ENCODE results near the gene EVI5L. TPM values are rescaled to one million over a fixed set of nuclear protein-coding genes. Genes with fewer than 3 reads are reported as not detected.

The EVI5L gene
- polyA plus RNA-seq, 1 donor from 2014 or later, result 50.6 TPM

Other genes with a start within 250 kb of the EVI5L start
- 17.0 and 22.5 TPM in 2 replicates for gene CAMSAP3, start 234.4 kb upstream of the EVI5L start, polyA plus RNA-seq
- gene XAB2, start 200.7 kb upstream of the EVI5L start, polyA plus RNA-seq, result 19.6 and 20.8 TPM in 2 replicates
- 84.6 and 105 TPM in 2 replicates for gene PET100, start 200.4 kb upstream of the EVI5L start, polyA plus RNA-seq
- gene PCP2, start 196.5 kb upstream of the EVI5L start, polyA plus RNA-seq, result not detected in 2 replicates
- 1.7 and 7.8 TPM in 2 replicates for gene STXBP2, start 193.1 kb upstream of the EVI5L start, polyA plus RNA-seq
- not detected in 2 replicates for gene RETN, start 161.2 kb upstream of the EVI5L start, polyA plus RNA-seq
- 0.22 TPM in 1 of 2 replicates, not detected in the other for gene MCEMP1, start 153.1 kb upstream of the EVI5L start, polyA plus RNA-seq
- gene TRAPPC5, start 149.4 kb upstream of the EVI5L start, polyA plus RNA-seq, result 88.5 and 113 TPM in 2 replicates
- not detected in 2 replicates for gene FCER2, start 128.1 kb upstream of the EVI5L start, polyA plus RNA-seq
- gene CLEC4G, start 98.1 kb upstream of the EVI5L start, polyA plus RNA-seq, result not detected in 2 replicates
- gene CD209, start 82.7 kb upstream of the EVI5L start, polyA plus RNA-seq, result not detected in 2 replicates
- not detected in 2 replicates for gene CLEC4M, start 67.0 kb upstream of the EVI5L start, polyA plus RNA-seq
- 2.5 and 2.7 TPM in 2 replicates for gene PRR36, start 44.2 kb downstream of the EVI5L start, polyA plus RNA-seq
- not detected in 2 replicates for gene LRRC8E, start 58.3 kb downstream of the EVI5L start, polyA plus RNA-seq
- gene MAP2K7, start 73.7 kb downstream of the EVI5L start, polyA plus RNA-seq, result 9.2 and 13.4 TPM in 2 replicates
- gene TGFBR3L, start 84.6 kb downstream of the EVI5L start, polyA plus RNA-seq, result not detected in 2 replicates
- gene SNAPC2, start 90.1 kb downstream of the EVI5L start, polyA plus RNA-seq, result 12.8 and 13.2 TPM in 2 replicates
- 24.7 and 34.1 TPM in 2 replicates for gene CTXN1, start 95.9 kb downstream of the EVI5L start, polyA plus RNA-seq
- gene TIMM44, start 113.4 kb downstream of the EVI5L start, polyA plus RNA-seq, result 48.3 and 56.7 TPM in 2 replicates
- gene ELAVL1, start 175.4 kb downstream of the EVI5L start, polyA plus RNA-seq, result 18.4 and 19.1 TPM in 2 replicates
- gene CCL25, start 222.5 kb downstream of the EVI5L start, polyA plus RNA-seq, result 1.9 and 2.4 TPM in 2 replicates